GM18526 (cell line): ENCODE measurements around the gene ANGPT4.

Experiments
- POLR2A ChIP-seq: IDR thresholded peaks from 3 replicates; pipeline ENCODE4 v1.6.1; 2011; ENCODE audit not compliant: insufficient read length; ENCODE audit errors: extremely low read depth

ANGPT4 gene

DNA sequence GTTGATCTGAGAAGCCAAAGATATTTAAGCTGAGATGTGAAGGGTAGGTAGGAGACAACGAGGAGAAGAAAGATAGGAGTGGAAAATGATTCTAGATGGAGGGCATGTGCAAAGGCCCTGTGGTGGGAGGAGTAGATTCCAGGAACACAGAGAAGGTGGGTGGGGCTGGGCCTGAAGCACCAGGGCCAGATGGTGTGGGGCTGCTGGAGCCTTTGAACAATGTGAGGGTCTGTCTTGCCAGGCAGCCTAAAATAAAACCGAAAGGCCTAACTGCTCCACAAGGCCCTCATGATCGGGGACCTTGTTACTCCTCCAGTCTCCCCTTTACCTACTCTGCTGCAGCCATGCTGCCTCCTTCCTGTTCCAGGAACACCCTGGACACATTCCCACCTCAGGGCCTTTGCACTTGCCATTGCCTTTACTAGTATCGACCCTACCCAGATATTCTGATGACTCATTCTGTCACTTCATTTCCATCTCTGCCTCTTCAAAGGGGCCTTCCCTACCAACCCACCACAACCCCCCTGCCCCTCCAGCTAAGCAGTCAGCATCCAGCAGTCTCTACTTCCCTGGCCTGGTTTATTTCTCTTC is 62.6 kb downstream of the ANGPT4 start:
- TF ChIP-seq POLR2A: no peak

GRCh38 chr20:848193-848592 is 67.9 kb downstream of the ANGPT4 start:
- no peak for TF ChIP-seq POLR2A

- peak; percentile 33 for TF ChIP-seq POLR2A
These were observed 69.2 kb downstream of the ANGPT4 start for GRCh38 chr20:846894-847278.

DNA sequence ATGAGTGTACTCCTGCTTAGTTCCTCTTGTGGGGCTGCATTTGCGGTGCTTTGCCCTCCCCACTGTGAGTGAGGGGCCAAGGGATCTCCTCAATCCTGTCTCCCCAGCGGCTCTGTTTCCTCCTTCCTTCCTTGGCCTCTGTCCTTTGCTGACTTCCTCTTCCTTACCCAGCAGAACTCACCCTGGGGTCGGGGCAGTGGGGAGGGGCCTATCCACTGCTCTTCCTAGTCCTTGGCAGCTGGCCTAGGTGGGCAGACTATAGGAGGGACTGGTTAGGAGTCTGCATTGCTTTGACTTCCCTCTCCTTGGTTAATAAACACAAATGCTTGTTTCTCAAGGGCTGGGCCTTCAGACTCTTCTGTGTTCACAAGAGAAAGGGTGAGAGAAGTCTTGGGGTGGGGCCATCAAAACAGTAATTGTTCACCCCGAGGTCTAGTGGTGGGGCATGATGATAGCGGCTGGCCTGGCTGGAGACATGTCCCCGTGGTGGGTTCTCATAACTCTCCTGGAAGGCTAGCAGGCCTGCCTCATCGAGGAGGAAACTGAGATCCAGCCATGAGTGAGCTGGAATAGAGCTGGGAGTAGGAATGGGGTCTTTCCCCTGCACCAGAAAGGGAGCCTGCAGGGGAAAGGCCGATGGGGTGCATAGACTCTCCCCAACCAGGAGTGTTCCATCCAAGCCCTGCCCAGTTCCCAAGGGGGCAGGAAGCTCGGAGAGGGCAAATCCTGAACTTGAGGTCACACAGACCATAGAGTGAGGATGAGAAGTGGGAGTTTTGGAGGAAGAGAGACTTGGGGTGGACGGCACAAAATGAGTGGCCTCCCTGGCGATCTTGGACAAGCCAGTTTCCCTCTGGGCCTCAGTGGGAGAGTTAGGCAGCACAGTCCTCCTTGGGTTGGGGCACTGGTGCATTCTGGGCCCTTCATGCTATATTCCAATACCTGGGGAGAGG is 69.9 kb downstream of the ANGPT4 start:
- no peak for TF ChIP-seq POLR2A

- TF ChIP-seq POLR2A: no peak
These were observed 70.8 kb downstream of the ANGPT4 start for GRCh38 chr20:845226-845868.

DNA sequence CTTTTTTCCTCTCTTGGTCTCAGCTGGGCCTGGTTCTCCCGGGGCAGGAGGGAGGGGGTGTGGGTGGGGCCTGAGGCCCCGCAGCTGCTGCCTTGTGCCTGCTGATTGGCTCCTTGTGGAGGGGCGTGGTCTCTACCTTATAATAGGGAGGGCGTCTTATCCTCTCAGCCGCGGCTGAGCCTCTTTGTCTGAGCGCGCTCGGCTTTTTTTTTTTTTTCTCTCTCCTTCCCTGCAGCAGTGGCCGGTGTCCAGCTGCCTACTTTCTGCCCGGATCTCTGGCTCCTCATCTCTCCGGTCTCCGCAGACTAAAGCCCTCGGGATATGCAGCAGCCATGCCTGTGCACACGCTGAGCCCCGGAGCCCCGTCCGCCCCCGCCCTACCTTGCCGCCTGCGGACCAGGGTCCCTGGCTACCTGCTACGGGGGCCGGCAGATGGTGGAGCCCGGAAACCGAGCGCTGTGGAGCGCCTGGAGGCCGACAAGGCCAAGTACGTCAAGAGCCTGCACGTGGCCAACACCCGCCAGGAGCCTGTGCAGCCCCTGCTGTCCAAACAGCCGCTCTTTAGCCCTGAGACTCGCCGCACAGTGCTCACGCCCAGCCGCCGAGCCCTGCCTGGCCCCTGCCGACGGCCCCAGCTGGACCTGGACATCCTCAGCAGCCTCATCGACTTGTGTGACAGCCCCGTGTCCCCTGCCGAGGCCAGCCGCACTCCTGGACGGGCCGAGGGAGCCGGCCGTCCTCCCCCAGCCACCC is 71.5 kb downstream of the ANGPT4 start:
- TF ChIP-seq POLR2A: peak; percentile 38

- no peak for TF ChIP-seq POLR2A
These were observed 72.2 kb downstream of the ANGPT4 start for GRCh38 chr20:843912-844311.

GRCh38 chr20:842547-842940 is 73.6 kb downstream of the ANGPT4 start:
- no peak for TF ChIP-seq POLR2A

DNA sequence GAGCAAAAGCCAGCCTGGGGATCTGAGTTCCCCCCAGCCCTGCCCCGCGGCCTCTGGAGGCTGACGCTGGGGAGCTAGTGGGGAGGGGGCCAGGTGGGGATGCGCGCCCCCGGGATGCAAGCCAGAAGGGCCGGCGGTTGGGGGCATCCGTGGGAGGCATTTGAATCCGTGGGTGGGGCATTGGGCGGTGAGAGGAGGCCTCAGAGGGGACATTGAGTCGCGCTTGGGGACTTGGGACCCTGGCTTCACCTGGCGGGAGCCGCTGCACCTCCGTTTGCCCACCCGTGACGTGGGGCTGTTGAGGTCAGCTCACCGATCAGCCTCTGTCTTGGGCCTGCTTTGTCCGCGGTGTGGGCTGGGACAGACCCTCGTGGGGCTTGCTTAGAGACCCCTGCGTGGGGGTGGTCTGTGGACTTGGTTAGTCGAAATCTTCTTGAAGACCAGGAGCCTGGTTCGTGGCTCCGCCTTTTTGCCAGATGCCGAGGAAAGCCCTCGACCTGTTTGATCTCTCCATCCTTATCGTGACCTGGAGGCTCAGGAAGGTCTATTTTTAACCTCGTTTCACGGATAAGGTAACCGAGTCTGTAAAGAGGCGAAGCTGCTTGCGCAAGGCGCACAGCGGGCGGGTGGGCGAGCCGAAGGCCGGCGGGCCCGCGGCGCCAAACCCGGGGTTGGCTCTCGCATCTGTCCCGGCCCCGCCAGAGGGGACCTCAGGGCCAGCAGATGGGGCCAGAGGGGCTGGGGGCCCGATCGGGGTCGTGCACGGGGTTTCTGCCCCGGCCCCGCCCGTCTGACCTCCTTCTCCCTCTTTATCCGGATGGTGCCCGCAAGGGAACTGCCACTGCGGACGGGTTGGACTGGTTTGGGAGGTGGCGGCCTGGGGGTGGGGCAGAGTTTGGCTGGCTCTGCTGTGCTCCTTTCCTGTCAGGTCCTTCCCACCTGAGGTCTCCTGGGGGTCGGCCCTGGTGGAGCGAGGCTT is 74.3 kb downstream of the ANGPT4 start:
- no peak for TF ChIP-seq POLR2A

DNA sequence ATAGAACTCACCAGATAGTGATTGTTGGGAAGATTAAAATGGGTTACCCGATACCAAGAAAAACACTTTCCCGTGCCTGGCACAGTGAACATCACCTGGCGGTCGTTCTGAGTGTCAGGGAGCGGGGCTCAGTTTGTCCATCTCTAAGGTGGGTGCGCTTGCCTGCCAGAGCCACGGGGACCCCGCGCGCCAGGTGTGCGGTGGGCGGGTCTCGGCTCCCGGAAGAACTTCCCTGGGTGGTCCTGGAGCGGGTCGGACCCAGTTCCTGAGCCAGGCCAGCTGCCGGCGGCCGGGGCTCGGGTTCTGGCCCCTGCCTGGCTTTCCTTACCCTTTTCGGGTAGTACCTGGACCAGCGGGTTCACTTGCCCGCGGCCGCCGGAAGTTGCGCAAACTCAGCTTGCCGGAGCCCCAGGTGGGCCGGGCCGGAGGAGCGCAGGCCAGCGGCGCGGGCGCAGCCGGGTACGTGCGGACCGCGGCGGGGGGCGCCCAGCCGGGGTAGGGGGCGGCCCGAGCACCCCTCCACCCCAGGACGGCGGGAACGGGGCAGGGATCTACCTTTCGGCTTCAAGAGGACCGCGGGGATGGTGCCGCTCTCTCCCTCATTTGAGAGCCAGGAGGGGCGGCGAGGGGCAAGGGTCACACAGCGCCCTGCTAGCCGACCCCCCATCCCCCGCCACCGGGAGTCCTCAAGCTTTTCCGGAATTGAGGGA is 75.1 kb downstream of the ANGPT4 start:
- no peak for TF ChIP-seq POLR2A

DNA sequence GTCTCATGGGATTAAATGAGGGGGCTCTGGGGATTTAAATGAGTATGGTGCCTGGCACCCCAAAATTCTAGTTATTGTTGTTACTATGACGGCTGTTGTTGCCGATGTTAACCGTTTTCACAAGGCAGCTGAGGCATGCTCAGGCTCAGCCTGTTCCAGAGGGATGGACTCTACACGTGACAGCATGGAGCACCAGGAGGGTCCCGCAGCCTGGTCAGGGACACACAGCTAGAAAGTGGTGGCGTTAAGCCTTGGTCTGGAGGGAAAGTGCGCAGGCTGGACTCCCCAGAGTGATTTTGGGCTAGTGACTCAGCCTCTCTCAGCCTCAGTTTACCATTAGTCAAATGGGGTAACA is 75.7 kb downstream of the ANGPT4 start:
- TF ChIP-seq POLR2A: no peak

GRCh38 chr20:839626-840025 is 76.5 kb downstream of the ANGPT4 start:
- no peak for TF ChIP-seq POLR2A

- no peak for TF ChIP-seq POLR2A
These were observed 77.1 kb downstream of the ANGPT4 start for GRCh38 chr20:839015-839414.

DNA sequence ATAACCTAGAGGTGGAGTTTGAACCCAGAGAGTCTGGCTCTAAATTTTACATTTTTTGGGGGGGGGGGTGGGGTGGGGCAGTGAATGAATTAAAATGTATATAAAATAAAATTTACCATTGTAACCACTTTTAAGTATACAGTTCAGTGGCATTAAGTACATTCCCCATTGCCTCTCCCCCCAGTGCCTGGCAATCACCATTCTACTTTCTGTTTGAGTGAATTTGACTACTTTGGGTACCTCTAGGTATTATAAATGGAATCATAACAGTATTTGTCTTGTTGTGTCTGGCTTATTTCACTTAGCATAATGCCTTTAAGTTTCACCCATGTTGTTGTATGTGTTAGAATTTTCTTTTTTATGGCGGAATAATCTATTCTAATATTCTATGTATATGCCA is 79.9 kb downstream of the ANGPT4 start:
- no peak for TF ChIP-seq POLR2A

- TF ChIP-seq POLR2A: no peak
These were observed 80.5 kb downstream of the ANGPT4 start for GRCh38 chr20:835608-836045.
